Psoas muscle (tissue), 8 donors: ENCODE measurements around the gene PTTG1IP. TPM values are rescaled to one million over a fixed set of nuclear protein-coding genes. Genes with fewer than 3 reads are reported as not detected.

Source experiments
- ATAC-seq, 4 donors: fragments of 200-7000 bp; cut with Tn5 transposase; one replicate each; pipeline ENCODE4 v1.9.1; 2020; ENCODE audit warnings: moderate library complexity in 3 of 4, mild to moderate bottlenecking in 2 of 4
- DNase-seq, 2 donors: peaks; one replicate each; pipeline ENCODE4 v3.0.0-alpha.2; 2020
- H3K27ac ChIP-seq: fragments of 200-600 bp; one replicate; pipeline ENCODE4 v1.8.0; 2022
- H3K27me3 ChIP-seq, 3 donors: fragments of 200-600 bp in 1 of 3; one replicate each; pipeline versions ENCODE4 v1.6.1 to v1.8.0; 2013 to 2022; ENCODE audit warnings: low read length in 2 of 3, mild to moderate bottlenecking in 2 of 3, moderate library complexity in 1 of 3; ENCODE audit not compliant: insufficient read depth in 3 of 3
- H3K36me3 ChIP-seq, 2 donors: fragments of 200-600 bp in 1 of 2; one replicate each; pipeline versions ENCODE4 v1.6.1 to v1.8.0; 2013 to 2022; ENCODE audit warnings: low read depth in 1 of 2, mild to moderate bottlenecking in 1 of 2, moderate library complexity in 1 of 2; ENCODE audit not compliant: insufficient read depth in 1 of 2
- H3K4me1 ChIP-seq: fragments of 200-600 bp; one replicate; pipeline ENCODE4 v1.8.0; 2022
- H3K4me3 ChIP-seq: fragments of 200-600 bp; one replicate; pipeline ENCODE4 v1.8.0; 2022; ENCODE audit warnings: mild to moderate bottlenecking
- H3K9me3 ChIP-seq: fragments of 200-600 bp; one replicate; pipeline ENCODE4 v1.8.0; 2022
- CTCF ChIP-seq: fragments of 200-600 bp; IDR thresholded peaks from one replicate; pipeline ENCODE4 v1.8.0; 2022; ENCODE audit warnings: antibody characterized with exemption
- WGBS, 3 donors: extraction: QIAGEN DNeasy Blood & Tissue Kit; methylation state at CpG; one replicate each; pipeline versions ENCODE4 v1.1.6 to v1.1.7; 2013; 5-methylcytosine and 5-hydroxymethylcytosine counted together
- intact Hi-C, 2 donors: fragments of 100-400 bp; cut with DNase I; formaldehyde crosslinking; loops; one replicate each; pipeline versions ENCODE4 v1.11.0 to v1.14.2; 2022
- polyA plus RNA-seq, 3 donors: library from polyadenylated mRNA; stranded (reverse); fragments of 200-250 nt; gene quantifications; one replicate each; pipeline ENCODE4 v1.2.3, GENCODE V29; 2013
- total RNA-seq, 4 donors: library from RNA; stranded (reverse); fragmentation: NEBNext Ultra II Directional in 2 of 4; extraction: Animal tissue kit (Norgen Biotek cat#: 25700) in 2 of 4; gene quantifications; one replicate each; pipeline versions ENCODE4 v1.2.1 to v1.2.4, GENCODE V29; 2021 to 2023
- donor health status: healthy with polysubstance abuse.
- donor health status: DM: no; HTN: no; CAD: no; lungs with moderate emphysema.
- donor health status: Bipolar disorder and iron deficiency.
- donor health status: healthy.
- donor health status: DM: yes; HTN: yes; CAD: no.
- donor health status: DM: no; HTN: no; CAD: no.
- donor health status: DM: no; HTN: no; CAD: no.
- donor health status: DM: yes; HTN: yes; CAD: no.

The PTTG1IP gene
- total and polyA plus RNA-seq, 7 donors: 49.6 to 108 (median 68.3) TPM

GRCh38 chr21:44912158-44912473, 38.6 kb upstream of the PTTG1IP start:
- Histone ChIP-seq H3K4me1 (peaks cover 9% of the 10 kb centered on the region), H3K36me3 (no peaks in the 10 kb centered on the region), H3K27ac (no peak overlapping the region), H3K9me3 (no peaks in the 10 kb centered on the region), H3K27me3 (no peaks in the 10 kb centered on the region), H3K4me3 (no peak overlapping the region)
- intact Hi-C loops: no loop called here
- 55 to 78% (median 59%) methylated on average over 8 of the region's 8 CpGs for WGBS, 3 donors
- no peak for TF ChIP-seq CTCF
- peak in 2 of 4 donors; percentile 13 to 18 for ATAC-seq
- no peak for DNase-seq

GRCh38 chr21:44911384-44912157, 38.1 kb upstream of the PTTG1IP start:
- DNase-seq (peak; percentile 56 to 79), ATAC-seq (peak; percentile 56 to 77 (median 66))
- WGBS, 3 donors: 39 to 58% (median 42%) methylated on average over 18 to 19 of the region's 19 CpGs
- Histone ChIP-seq H3K27ac (no peak overlapping the region), H3K36me3 (no peaks in the 10 kb centered on the region), H3K9me3 (no peaks in the 10 kb centered on the region), H3K4me1 (peaks cover 9% of the 10 kb centered on the region), H3K27me3 (no peaks in the 10 kb centered on the region), H3K4me3 (no peak overlapping the region)
- TF ChIP-seq CTCF: no peak
- intact Hi-C loops: no loop called here

- Histone ChIP-seq H3K9me3 (no peaks in the 10 kb centered on the region), H3K27me3 (no peaks in the 10 kb centered on the region), H3K4me3 (no peak overlapping the region), H3K27ac (no peak overlapping the region), H3K4me1 (peaks cover 9% of the 10 kb centered on the region), H3K36me3 (no peaks in the 10 kb centered on the region)
- DNase-seq: no peak
- whole genome bisulfite sequencing, 3 donors: 44 to 56% (median 48%) methylated on average over 10 of the region's 10 CpGs
- no peak for ATAC-seq
- intact Hi-C loops: no loop called here
- no peak for TF ChIP-seq CTCF
These were observed 37.5 kb upstream of the PTTG1IP start for GRCh38 chr21:44911068-44911383.

- WGBS, 3 donors: 56 to 74% (median 59%) methylated on average over 26 to 27 of the region's 27 CpGs
- intact Hi-C loops: no loop called here
- no peaks in the 10 kb centered on the region for H3K27me3 ChIP-seq
- H3K4me1 ChIP-seq: peaks cover 9% of the 10 kb centered on the region
- H3K9me3 ChIP-seq: no peaks in the 10 kb centered on the region
- TF ChIP-seq CTCF: no peak
- H3K36me3 ChIP-seq: no peaks in the 10 kb centered on the region
- no peak overlapping the region for H3K27ac ChIP-seq
- DNase-seq (no peak), ATAC-seq (peak in 2 of 4 donors; percentile 12 to 22)
- no peak overlapping the region for H3K4me3 ChIP-seq
These were observed 37.0 kb upstream of the PTTG1IP start for GRCh38 chr21:44910229-44911067.
